SK-N-SH treated with all-trans-retinoic acid at 6 μM for 48 hours (cell line): ENCODE data around the gene PSAT1.

Experiments used
- ATAC-seq: fragments of 200-7000 bp; cut with Tn5 transposase; 3 replicates; pipeline ENCODE4 v1.9.1; 2020; ENCODE audit warnings: mild to moderate bottlenecking, moderate library complexity
- ARNTL ChIP-seq: fragments of 450-650 bp; formaldehyde crosslinking; IDR thresholded peaks from 2 replicates; pipeline ENCODE4 v1.5.0; 2020; ENCODE audit warnings: low read depth, mild to moderate bottlenecking, moderate library complexity, borderline replicate concordance
- BACH2 ChIP-seq: fragments of 250-450 bp; sonication (Bioruptor Pico); IDR thresholded peaks from 2 replicates; pipeline ENCODE4 v1.9.0; 2021; ENCODE audit warnings: mild to moderate bottlenecking, borderline replicate concordance
- CSDC2 ChIP-seq: fragments of 250-450 bp; sonication (Bioruptor Pico); IDR thresholded peaks from 2 replicates; pipeline ENCODE4 v1.5.0; 2020; ENCODE audit warnings: mild to moderate bottlenecking, moderate library complexity
- ESRRG ChIP-seq: fragments of 250-450 bp; sonication (Bioruptor Pico); IDR thresholded peaks from 2 replicates; pipeline ENCODE4 v1.6.1; 2021; ENCODE audit warnings: mild to moderate bottlenecking
- GLIS3 ChIP-seq: fragments of 250-450 bp; sonication (Bioruptor Pico); IDR thresholded peaks from 2 replicates; pipeline ENCODE4 v1.5.0; 2020; ENCODE audit warnings: mild to moderate bottlenecking, moderate library complexity
- ISL1 ChIP-seq: fragments of 250-450 bp; sonication (Bioruptor Pico); IDR thresholded peaks from 2 replicates; pipeline ENCODE4 v2.1.2; 2022; ENCODE audit warnings: mild to moderate bottlenecking, moderate library complexity
- OSR1 ChIP-seq: fragments of 250-450 bp; sonication (Bioruptor Pico); IDR thresholded peaks from 2 replicates; pipeline ENCODE4 v1.8.0; 2022; ENCODE audit warnings: moderate library complexity, mild to moderate bottlenecking, inconsistent platforms
- PPARA ChIP-seq: fragments of 250-450 bp; sonication (Bioruptor Pico); IDR thresholded peaks from 2 replicates; pipeline ENCODE4 v1.5.0; 2020; ENCODE audit warnings: mild to moderate bottlenecking, borderline replicate concordance
- RARB ChIP-seq: fragments of 250-450 bp; sonication (Bioruptor Pico); IDR thresholded peaks from 2 replicates; pipeline ENCODE4 v1.8.0; 2021; ENCODE audit warnings: mild to moderate bottlenecking, moderate library complexity
- SNAI2 ChIP-seq: fragments of 250-450 bp; sonication (Bioruptor Pico); IDR thresholded peaks from 2 replicates; pipeline ENCODE4 v1.5.0; 2020; ENCODE audit warnings: mild to moderate bottlenecking, moderate library complexity
- TCF4 ChIP-seq: fragments of 250-450 bp; sonication (Bioruptor Pico); IDR thresholded peaks from 2 replicates; pipeline ENCODE4 v1.8.0; 2021; ENCODE audit warnings: mild to moderate bottlenecking, moderate library complexity, borderline replicate concordance
- ZC3H10 ChIP-seq: fragments of 250-450 bp; sonication (Bioruptor Pico); IDR thresholded peaks from 2 replicates; pipeline ENCODE4 v1.5.1; 2021; ENCODE audit warnings: mild to moderate bottlenecking, moderate library complexity
- ZFP3 ChIP-seq: fragments of 250-450 bp; sonication (Bioruptor Pico); IDR thresholded peaks from 2 replicates; pipeline ENCODE4 v1.5.0; 2020; ENCODE audit warnings: mild to moderate bottlenecking, moderate library complexity
- ZFP30 ChIP-seq: fragments of 450-650 bp; formaldehyde crosslinking; IDR thresholded peaks from 2 replicates; pipeline ENCODE4 v1.5.0; 2022; ENCODE audit warnings: mild to moderate bottlenecking, moderate library complexity
- ZNF565 ChIP-seq: fragments of 450-650 bp; formaldehyde crosslinking; conservative IDR thresholded peaks from 2 replicates; pipeline ENCODE4 v1.5.0; 2020; ENCODE audit warnings: low read depth, mild to moderate bottlenecking, moderate library complexity
- ZNF70 ChIP-seq: fragments of 450-650 bp; formaldehyde crosslinking; IDR thresholded peaks from 2 replicates; pipeline ENCODE4 v1.5.0; 2020; ENCODE audit warnings: mild to moderate bottlenecking, moderate library complexity
- ZNF8 ChIP-seq: fragments of 450-650 bp; formaldehyde crosslinking; IDR thresholded peaks from 2 replicates; pipeline ENCODE4 v1.5.0; 2020; ENCODE audit warnings: mild to moderate bottlenecking, moderate library complexity
- TF ChIP-seq, protein P1 (sequence below): fragments of 250-450 bp; sonication (Bioruptor Pico); IDR thresholded peaks from 2 replicates; pipeline ENCODE4 v1.5.1; 2020; ENCODE audit warnings: low read depth, mild to moderate bottlenecking, moderate library complexity
- TF ChIP-seq, protein P2 (sequence below): fragments of 250-450 bp; sonication (Bioruptor Pico); IDR thresholded peaks from 2 replicates; pipeline ENCODE4 v1.8.0; 2020; ENCODE audit warnings: mild to moderate bottlenecking, moderate library complexity, borderline replicate concordance
- TF ChIP-seq, protein P3 (sequence below): fragments of 250-450 bp; sonication (Bioruptor Pico); IDR thresholded peaks from 2 replicates; pipeline ENCODE4 v1.5.1; 2021; ENCODE audit warnings: mild to moderate bottlenecking, moderate library complexity
- TF ChIP-seq, protein P4 (sequence below): fragments of 250-450 bp; sonication (Bioruptor Pico); IDR thresholded peaks from 2 replicates; pipeline ENCODE4 v1.8.0; 2021; ENCODE audit warnings: low read depth, mild to moderate bottlenecking, moderate library complexity, borderline replicate concordance
- TF ChIP-seq, protein P5 (sequence below): fragments of 250-450 bp; sonication (Bioruptor Pico); IDR thresholded peaks from 2 replicates; pipeline ENCODE4 v1.5.0; 2020; ENCODE audit warnings: mild to moderate bottlenecking, moderate library complexity

The PSAT1 gene

DNA sequence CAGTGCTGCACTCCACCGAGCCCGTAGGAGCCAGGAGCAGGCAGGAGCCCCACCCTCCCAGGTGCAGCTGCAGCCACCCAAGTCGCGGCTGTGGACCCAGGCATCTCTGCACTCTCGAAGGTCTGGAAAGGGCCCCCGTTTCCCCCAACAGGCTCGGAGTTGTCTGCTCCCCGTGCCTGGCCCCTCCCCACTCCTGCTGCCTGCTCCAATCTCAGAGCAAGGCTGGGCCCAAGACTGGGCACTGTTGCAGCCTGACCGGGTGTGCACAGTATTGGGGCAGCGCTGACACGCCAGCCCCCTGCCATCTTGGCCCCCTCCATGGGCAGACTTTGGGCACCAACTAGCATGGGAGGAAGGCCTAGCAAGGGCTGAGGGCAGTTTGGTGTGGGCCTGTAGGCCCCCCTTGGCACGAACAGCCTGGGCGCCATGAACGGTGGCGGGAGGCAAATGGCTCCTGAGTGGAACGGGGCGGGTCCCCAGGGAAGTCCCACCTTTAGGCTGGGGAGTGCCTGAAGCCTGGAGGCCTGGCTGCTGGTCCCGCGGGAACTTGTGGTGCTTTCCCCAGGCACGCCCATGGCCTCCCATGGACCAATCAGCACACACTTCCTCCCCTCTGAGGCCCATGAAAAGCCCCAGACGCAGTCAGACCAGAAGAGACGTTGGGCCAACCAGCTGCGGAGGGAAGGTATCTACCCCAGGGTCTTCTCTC is 60.4 kb downstream of the PSAT1 start:
- no peak for ATAC-seq
- no peak for TF ChIP-seq ZC3H10 (CRISPR knock-in tag)
- no peak for TF ChIP-seq GLIS3 (CRISPR knock-in tag)
- TF ChIP-seq, protein P1, sequence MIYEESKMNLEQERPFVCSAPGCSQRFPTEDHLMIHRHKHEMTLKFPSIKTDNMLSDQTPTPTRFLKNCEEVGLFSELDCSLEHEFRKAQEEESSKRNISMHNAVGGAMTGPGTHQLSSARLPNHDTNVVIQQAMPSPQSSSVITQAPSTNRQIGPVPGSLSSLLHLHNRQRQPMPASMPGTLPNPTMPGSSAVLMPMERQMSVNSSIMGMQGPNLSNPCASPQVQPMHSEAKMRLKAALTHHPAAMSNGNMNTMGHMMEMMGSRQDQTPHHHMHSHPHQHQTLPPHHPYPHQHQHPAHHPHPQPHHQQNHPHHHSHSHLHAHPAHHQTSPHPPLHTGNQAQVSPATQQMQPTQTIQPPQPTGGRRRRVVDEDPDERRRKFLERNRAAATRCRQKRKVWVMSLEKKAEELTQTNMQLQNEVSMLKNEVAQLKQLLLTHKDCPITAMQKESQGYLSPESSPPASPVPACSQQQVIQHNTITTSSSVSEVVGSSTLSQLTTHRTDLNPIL (CRISPR knock-in tag): no peak
- TF ChIP-seq ISL1 (CRISPR knock-in tag): no peak
- TF ChIP-seq ZNF565 (CRISPR knock-in tag): no peak
- TF ChIP-seq ESRRG (CRISPR knock-in tag): no peak
- no peak for TF ChIP-seq RARB (CRISPR knock-in tag)
- TF ChIP-seq ZFP30 (CRISPR knock-in tag): no peak
- TF ChIP-seq, protein P2, sequence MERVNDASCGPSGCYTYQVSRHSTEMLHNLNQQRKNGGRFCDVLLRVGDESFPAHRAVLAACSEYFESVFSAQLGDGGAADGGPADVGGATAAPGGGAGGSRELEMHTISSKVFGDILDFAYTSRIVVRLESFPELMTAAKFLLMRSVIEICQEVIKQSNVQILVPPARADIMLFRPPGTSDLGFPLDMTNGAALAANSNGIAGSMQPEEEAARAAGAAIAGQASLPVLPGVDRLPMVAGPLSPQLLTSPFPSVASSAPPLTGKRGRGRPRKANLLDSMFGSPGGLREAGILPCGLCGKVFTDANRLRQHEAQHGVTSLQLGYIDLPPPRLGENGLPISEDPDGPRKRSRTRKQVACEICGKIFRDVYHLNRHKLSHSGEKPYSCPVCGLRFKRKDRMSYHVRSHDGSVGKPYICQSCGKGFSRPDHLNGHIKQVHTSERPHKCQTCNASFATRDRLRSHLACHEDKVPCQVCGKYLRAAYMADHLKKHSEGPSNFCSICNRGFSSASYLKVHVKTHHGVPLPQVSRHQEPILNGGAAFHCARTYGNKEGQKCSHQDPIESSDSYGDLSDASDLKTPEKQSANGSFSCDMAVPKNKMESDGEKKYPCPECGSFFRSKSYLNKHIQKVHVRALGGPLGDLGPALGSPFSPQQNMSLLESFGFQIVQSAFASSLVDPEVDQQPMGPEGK (CRISPR knock-in tag): no peak
- TF ChIP-seq, protein P3, sequence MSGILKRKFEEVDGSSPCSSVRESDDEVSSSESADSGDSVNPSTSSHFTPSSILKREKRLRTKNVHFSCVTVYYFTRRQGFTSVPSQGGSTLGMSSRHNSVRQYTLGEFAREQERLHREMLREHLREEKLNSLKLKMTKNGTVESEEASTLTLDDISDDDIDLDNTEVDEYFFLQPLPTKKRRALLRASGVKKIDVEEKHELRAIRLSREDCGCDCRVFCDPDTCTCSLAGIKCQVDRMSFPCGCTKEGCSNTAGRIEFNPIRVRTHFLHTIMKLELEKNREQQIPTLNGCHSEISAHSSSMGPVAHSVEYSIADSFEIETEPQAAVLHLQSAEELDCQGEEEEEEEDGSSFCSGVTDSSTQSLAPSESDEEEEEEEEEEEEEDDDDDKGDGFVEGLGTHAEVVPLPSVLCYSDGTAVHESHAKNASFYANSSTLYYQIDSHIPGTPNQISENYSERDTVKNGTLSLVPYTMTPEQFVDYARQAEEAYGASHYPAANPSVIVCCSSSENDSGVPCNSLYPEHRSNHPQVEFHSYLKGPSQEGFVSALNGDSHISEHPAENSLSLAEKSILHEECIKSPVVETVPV: no peak
- TF ChIP-seq ZNF8 (CRISPR knock-in tag): no peak
- no peak for TF ChIP-seq CSDC2 (CRISPR knock-in tag)
- no peak for TF ChIP-seq BACH2 (CRISPR knock-in tag)
- TF ChIP-seq ZNF70 (CRISPR knock-in tag): no peak
- no peak for TF ChIP-seq ARNTL
- TF ChIP-seq SNAI2 (CRISPR knock-in tag): no peak
- no peak for TF ChIP-seq OSR1

DNA sequence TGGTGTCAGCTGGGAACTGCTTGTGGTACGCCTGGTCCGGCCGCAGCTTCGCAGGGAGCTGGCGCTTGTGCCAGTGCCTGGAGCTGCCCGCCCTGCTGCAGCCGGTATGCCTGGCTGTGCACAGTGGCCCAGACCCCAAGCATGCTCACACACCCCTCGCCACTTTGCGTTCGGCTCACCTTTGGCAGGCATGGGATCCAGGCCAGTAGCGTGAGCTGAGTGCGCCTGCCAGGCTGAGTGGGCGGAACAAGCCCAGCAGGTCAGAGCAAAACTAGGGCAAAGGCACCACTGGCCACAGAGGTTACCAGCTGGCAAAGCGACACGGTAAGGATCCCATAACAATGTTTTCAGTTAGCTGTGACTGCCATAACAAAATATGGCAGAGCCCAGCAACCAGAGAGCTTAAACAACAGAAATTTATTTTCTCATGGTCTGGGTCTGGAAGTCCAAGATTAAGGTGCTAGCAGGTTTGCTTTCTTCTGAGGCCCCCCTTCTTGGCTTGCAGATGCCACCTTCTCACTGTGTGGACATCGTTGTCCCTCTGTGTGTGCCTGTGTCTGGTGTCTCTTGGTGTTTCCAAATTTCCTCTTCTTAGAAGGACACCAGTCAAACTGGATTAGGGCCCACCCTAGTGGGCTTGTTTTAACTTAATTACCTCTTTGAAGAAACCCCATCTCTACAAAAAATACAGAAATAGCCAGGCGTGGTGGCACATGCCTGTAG is 61.6 kb downstream of the PSAT1 start:
- TF ChIP-seq TCF4 (CRISPR knock-in tag) (no peak), PPARA (no peak), OSR1 (no peak), ZNF8 (CRISPR knock-in tag) (no peak), BACH2 (CRISPR knock-in tag) (no peak), ISL1 (CRISPR knock-in tag) (no peak), ZNF565 (CRISPR knock-in tag) (no peak), GLIS3 (CRISPR knock-in tag) (no peak), ZFP3 (CRISPR knock-in tag) (no peak), CSDC2 (CRISPR knock-in tag) (no peak), SNAI2 (CRISPR knock-in tag) (no peak), ESRRG (CRISPR knock-in tag) (no peak), ZC3H10 (CRISPR knock-in tag) (no peak), ZNF70 (CRISPR knock-in tag) (no peak), ZFP30 (CRISPR knock-in tag) (no peak)
- TF ChIP-seq, protein P1 (CRISPR knock-in tag): no peak
- TF ChIP-seq, protein P4, sequence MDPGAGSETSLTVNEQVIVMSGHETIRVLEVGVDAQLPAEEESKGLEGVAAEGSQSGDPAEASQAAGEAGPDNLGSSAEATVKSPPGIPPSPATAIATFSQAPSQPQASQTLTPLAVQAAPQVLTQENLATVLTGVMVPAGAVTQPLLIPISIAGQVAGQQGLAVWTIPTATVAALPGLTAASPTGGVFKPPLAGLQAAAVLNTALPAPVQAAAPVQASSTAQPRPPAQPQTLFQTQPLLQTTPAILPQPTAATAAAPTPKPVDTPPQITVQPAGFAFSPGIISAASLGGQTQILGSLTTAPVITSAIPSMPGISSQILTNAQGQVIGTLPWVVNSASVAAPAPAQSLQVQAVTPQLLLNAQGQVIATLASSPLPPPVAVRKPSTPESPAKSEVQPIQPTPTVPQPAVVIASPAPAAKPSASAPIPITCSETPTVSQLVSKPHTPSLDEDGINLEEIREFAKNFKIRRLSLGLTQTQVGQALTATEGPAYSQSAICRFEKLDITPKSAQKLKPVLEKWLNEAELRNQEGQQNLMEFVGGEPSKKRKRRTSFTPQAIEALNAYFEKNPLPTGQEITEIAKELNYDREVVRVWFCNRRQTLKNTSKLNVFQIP (CRISPR knock-in tag): no peak
- TF ChIP-seq, protein P5, sequence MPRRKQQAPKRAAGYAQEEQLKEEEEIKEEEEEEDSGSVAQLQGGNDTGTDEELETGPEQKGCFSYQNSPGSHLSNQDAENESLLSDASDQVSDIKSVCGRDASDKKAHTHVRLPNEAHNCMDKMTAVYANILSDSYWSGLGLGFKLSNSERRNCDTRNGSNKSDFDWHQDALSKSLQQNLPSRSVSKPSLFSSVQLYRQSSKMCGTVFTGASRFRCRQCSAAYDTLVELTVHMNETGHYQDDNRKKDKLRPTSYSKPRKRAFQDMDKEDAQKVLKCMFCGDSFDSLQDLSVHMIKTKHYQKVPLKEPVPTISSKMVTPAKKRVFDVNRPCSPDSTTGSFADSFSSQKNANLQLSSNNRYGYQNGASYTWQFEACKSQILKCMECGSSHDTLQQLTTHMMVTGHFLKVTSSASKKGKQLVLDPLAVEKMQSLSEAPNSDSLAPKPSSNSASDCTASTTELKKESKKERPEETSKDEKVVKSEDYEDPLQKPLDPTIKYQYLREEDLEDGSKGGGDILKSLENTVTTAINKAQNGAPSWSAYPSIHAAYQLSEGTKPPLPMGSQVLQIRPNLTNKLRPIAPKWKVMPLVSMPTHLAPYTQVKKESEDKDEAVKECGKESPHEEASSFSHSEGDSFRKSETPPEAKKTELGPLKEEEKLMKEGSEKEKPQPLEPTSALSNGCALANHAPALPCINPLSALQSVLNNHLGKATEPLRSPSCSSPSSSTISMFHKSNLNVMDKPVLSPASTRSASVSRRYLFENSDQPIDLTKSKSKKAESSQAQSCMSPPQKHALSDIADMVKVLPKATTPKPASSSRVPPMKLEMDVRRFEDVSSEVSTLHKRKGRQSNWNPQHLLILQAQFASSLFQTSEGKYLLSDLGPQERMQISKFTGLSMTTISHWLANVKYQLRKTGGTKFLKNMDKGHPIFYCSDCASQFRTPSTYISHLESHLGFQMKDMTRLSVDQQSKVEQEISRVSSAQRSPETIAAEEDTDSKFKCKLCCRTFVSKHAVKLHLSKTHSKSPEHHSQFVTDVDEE: no peak
- TF ChIP-seq, protein P2 (CRISPR knock-in tag): no peak
- TF ChIP-seq, protein P3: no peak
- TF ChIP-seq, all 23 proteins: peak for 0
- ATAC-seq: no peak
